Mucosa of stomach (tissue), 1 donor: ENCODE measurements around the gene CD24.

Experiments used
- H3K27me3 ChIP-seq: one replicate; pipeline ENCODE4 v1.7.0; 2013; ENCODE audit warnings: mild to moderate bottlenecking, low read length; ENCODE audit not compliant: control insufficient read depth, insufficient read depth
- H3K36me3 ChIP-seq: one replicate; pipeline ENCODE4 v1.7.0; 2013; ENCODE audit warnings: low read length; ENCODE audit not compliant: control insufficient read depth, insufficient read depth
- H3K4me1 ChIP-seq: one replicate; pipeline ENCODE4 v1.7.0; 2013; ENCODE audit warnings: mild to moderate bottlenecking, low read length; ENCODE audit not compliant: control insufficient read depth, insufficient read depth
- H3K4me3 ChIP-seq: one replicate; pipeline ENCODE4 v1.7.0; 2013; ENCODE audit warnings: low read length
- H3K9ac ChIP-seq: one replicate; pipeline ENCODE4 v1.7.0; 2013; ENCODE audit warnings: mild to moderate bottlenecking, low read length, moderate library complexity
- H3K9me3 ChIP-seq: one replicate; pipeline ENCODE4 v1.7.0; 2013; ENCODE audit warnings: mild to moderate bottlenecking, low read length, moderate library complexity; ENCODE audit not compliant: control insufficient read depth
- donor health status: Pancreatic carcinoma.

Gene CD24

DNA sequence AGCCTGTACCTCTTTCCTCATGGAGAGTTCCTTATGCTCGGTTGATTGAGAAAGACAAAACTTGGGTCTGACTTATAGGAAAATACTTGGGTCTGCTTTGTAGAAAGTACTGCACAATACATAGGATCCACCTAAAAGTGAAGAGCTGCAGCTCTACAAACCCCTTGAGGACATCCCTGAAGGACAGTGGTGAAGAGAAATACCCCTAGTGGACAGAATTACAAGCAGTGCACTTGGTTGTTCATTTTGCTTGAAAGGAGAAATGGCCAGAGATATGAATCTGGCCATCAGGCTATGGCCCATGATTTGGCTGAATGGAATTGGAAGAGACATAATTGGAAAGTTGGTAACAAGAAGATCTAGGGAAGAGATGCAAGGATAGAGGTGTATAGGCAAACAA, 8.3 kb downstream of the CD24 start:
- no peaks in the 10 kb centered on the region for H3K9me3 ChIP-seq
- H3K4me1 ChIP-seq: no peaks in the 10 kb centered on the region
- no peaks in the 10 kb centered on the region for H3K27me3 ChIP-seq
- no peak overlapping the region for H3K4me3 ChIP-seq
- H3K9ac ChIP-seq: no peak overlapping the region
- no peaks in the 10 kb centered on the region for H3K36me3 ChIP-seq

GRCh38 chr6:106964954-106965353, 9.6 kb downstream of the CD24 start:
- no peak overlapping the region for H3K9ac ChIP-seq
- H3K4me1 ChIP-seq: no peaks in the 10 kb centered on the region
- H3K9me3 ChIP-seq: no peaks in the 10 kb centered on the region
- no peak overlapping the region for H3K4me3 ChIP-seq
- H3K36me3 ChIP-seq: no peaks in the 10 kb centered on the region
- H3K27me3 ChIP-seq: no peaks in the 10 kb centered on the region

GRCh38 chr6:106964099-106964498, 10.4 kb downstream of the CD24 start:
- Histone ChIP-seq H3K9ac (no peak overlapping the region), H3K36me3 (no peaks in the 10 kb centered on the region), H3K4me3 (no peak overlapping the region), H3K27me3 (no peaks in the 10 kb centered on the region), H3K9me3 (no peaks in the 10 kb centered on the region), H3K4me1 (no peaks in the 10 kb centered on the region)

DNA sequence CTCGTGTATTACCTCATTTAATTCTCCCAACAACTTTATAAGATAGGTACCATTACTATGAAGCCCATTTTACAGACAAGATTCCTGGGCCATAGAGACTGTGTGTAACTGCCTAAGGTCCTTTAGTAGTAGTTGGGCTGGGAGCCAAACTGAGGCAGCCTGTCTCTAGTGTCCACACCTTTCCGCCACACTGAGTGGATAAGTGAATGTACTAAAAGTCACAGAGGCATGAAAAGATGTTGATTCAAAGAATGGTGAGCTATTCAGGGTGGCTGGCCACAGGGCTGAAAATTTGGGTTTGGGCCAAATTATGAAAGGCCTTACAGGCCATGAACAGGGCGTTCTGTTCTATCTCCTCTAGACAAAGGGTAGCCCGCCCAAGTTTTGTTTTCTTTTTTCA, 11.0 kb downstream of the CD24 start:
- Histone ChIP-seq H3K9me3 (no peaks in the 10 kb centered on the region), H3K4me3 (no peak overlapping the region), H3K36me3 (no peaks in the 10 kb centered on the region), H3K9ac (no peak overlapping the region), H3K4me1 (no peaks in the 10 kb centered on the region), H3K27me3 (no peaks in the 10 kb centered on the region)

- H3K27me3 ChIP-seq: no peaks in the 10 kb centered on the region
These were observed 12.7 kb downstream of the CD24 start for GRCh38 chr6:106961801-106962200.

DNA sequence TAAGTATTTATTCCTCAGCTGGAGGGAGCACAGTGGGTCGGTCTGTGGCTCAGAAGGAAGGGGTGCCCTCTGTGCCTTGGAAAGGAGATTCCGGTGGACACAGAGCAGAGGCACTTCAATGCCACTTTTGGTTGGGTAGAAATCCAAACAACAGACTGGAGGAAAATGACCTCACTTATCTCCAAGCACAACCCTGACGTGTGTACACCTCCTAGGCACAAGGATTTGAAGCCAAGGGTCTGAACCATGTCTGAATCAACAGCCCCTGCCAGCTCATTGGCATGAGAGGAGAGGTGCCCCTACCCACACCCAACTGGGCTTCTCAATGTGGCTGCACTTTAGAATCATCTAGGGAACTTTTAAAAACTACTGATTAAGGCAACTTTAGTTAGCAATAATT, 13.4 kb downstream of the CD24 start:
- no peaks in the 10 kb centered on the region for H3K4me1 ChIP-seq
- H3K9ac ChIP-seq: no peak overlapping the region
- H3K4me3 ChIP-seq: no peak overlapping the region
- no peaks in the 10 kb centered on the region for H3K36me3 ChIP-seq
- H3K9me3 ChIP-seq: no peaks in the 10 kb centered on the region
- H3K27me3 ChIP-seq: no peaks in the 10 kb centered on the region

More at GRCh38 chr6:106961801-106962200, 12.7 kb downstream of the CD24 start:
- Histone ChIP-seq H3K36me3 (no peaks in the 10 kb centered on the region), H3K9me3 (no peaks in the 10 kb centered on the region), H3K4me1 (no peaks in the 10 kb centered on the region), H3K4me3 (no peak overlapping the region), H3K9ac (no peak overlapping the region)

GRCh38 chr6:106959985-106960384, 14.5 kb downstream of the CD24 start:
- Histone ChIP-seq H3K4me3 (no peak overlapping the region), H3K9ac (no peak overlapping the region), H3K27me3 (no peaks in the 10 kb centered on the region), H3K4me1 (no peaks in the 10 kb centered on the region), H3K36me3 (no peaks in the 10 kb centered on the region), H3K9me3 (no peaks in the 10 kb centered on the region)

DNA sequence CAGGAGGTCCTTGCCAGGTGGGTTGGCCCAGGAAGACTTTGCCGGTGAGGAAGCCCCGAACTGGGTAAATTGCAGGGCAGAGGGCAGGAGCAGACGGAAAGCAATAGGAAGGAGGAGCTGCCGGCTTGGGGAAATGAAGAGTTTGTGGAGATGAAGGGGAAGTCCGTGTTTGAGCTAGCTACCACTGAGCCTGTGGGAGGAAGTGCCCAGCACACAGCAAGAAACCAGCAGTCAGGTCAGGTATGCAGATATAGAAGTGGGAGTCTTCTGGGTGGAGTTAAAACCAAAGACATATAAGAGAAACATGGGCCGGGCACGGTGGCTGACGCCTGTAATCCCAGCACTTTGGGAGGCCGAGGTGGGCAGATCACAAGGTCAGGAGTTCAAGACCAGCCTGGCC, 34.7 kb downstream of the CD24 start:
- Histone ChIP-seq H3K27me3 (no peaks in the 10 kb centered on the region), H3K9me3 (no peaks in the 10 kb centered on the region), H3K9ac (no peak overlapping the region), H3K4me1 (no peaks in the 10 kb centered on the region), H3K4me3 (no peak overlapping the region), H3K36me3 (no peaks in the 10 kb centered on the region)

DNA sequence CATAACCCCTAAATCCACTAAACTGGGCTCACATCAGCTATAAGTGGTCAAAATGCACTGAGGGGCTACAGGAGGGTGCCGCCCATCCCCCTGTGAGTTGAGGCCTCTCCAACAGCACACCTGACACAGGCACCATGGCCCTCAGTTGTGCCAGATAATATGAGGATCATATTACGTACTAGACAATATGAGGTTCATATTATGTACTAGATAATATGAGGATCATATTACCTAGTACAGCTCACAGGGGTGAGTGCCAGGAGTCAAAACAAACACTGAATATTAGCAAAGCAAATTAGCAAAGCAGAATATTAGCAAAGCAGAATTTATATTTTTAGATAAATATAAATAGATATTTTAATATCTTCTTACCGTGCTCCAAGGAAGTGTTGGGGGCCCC, 35.3 kb downstream of the CD24 start:
- no peak overlapping the region for H3K4me3 ChIP-seq
- no peaks in the 10 kb centered on the region for H3K27me3 ChIP-seq
- H3K9me3 ChIP-seq: no peaks in the 10 kb centered on the region
- no peaks in the 10 kb centered on the region for H3K4me1 ChIP-seq
- no peak overlapping the region for H3K9ac ChIP-seq
- H3K36me3 ChIP-seq: no peaks in the 10 kb centered on the region

GRCh38 chr6:106927531-106928398, 46.8 kb downstream of the CD24 start:
- Histone ChIP-seq H3K4me1 (peaks cover 7% of the 10 kb centered on the region), H3K27me3 (no peaks in the 10 kb centered on the region), H3K4me3 (no peak overlapping the region), H3K9ac (no peak overlapping the region), H3K9me3 (no peaks in the 10 kb centered on the region), H3K36me3 (no peaks in the 10 kb centered on the region)

DNA sequence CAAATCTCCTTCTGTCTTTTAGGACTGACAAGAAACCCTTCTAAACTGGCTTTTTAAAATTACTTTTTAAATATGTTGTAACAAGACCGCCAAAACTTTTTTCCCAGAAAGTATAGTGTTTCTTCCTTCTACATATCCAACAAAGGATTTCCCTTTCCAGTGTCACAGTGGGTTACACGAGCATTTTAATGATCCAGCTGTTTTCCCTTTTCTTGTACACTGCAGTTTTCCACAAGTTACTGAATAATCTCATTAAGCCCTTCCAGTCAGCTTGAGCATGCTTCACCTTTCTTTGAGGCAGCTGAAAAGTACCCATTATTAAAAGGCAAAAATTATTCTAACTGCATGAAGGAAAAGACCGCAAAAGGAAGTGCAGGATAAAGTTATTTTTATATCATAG, 48.6 kb downstream of the CD24 start:
- H3K36me3 ChIP-seq: no peaks in the 10 kb centered on the region
- H3K4me1 ChIP-seq: peaks cover 7% of the 10 kb centered on the region
- H3K4me3 ChIP-seq: no peak overlapping the region
- H3K9ac ChIP-seq: no peak overlapping the region
- no peaks in the 10 kb centered on the region for H3K27me3 ChIP-seq
- no peaks in the 10 kb centered on the region for H3K9me3 ChIP-seq

DNA sequence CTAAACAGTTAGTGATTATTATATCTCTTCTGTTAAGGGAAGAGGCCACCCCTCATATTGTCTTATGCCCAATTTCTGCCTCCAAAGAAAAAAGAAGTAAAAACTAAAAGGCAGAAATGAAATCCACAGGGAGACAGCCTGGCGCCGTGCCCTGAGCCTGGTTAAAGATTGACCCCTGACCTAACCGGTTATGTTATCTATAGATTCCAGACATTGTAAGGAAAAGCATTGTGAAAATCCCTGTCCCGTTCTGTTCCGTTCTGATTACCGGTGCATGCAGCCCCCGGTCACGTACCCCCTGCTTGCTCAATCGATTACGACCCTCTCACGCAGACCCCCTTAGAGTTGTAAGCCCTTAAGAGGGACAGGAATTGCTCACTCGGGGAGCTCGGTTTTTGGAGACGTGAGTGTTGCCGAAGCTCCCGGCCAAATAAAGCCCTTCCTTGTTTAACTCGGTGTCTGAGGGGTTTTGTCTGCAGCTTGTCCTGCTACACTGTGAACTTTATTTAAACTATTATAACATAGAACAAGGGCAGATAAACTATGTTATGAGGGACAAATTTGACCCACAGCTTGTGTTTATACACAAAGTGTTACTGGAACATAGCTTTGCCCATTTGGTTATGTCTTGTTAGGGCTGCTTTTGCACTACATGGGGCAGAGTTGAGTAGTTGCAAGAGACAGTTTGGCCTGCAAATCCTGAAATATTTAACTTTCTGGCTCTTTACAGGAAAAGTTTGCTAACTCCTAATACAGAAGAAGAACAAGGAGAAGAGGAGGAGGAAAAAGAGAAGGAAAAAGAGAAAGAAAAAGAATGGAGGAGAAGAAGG, 49.6 kb downstream of the CD24 start:
- Histone ChIP-seq H3K9me3 (no peaks in the 10 kb centered on the region), H3K36me3 (no peaks in the 10 kb centered on the region), H3K4me1 (peaks cover 7% of the 10 kb centered on the region), H3K27me3 (no peaks in the 10 kb centered on the region), H3K4me3 (no peak overlapping the region), H3K9ac (peak overlapping the region; percentile 25)
